Skin of body (tissue), 2 donors: ENCODE measurements around the gene CLASP2. TPM values are rescaled to one million over a fixed set of nuclear protein-coding genes. Genes with fewer than 3 reads are reported as not detected.
"Not testable (repeated sequence)": the region's sequence is repeated elsewhere in the genome, so short reads cannot be mapped to it uniquely, and the experiment has no call there.

Experiments used
- DNase-seq: peaks from one replicate; lab custom pipeline; 2025; lab: John Stamatoyannopoulos, UW
- total RNA-seq: library from RNA; depleted of rRNA; stranded (reverse); fragments of >200 nt; gene quantifications from one replicate; pipeline ENCODE4 v1.2.3, GENCODE V29; 2014

Gene CLASP2
- total RNA-seq, 1 donor from 2014 or later, result 90.6 TPM

- DNase-seq, result no peak
Observed at GRCh38 chr3:33687406-33688010, 30.5 kb downstream of the CLASP2 start.

GRCh38 chr3:33682770-33683169 is 35.3 kb downstream of the CLASP2 start:
- no peak for DNase-seq

- DNase-seq, result no peak
Observed at GRCh38 chr3:33681667-33682066, 36.4 kb downstream of the CLASP2 start.

GRCh38 chr3:33678073-33678472 is 40.0 kb downstream of the CLASP2 start:
- DNase-seq, result no peak

- DNase-seq, result not testable (repeated sequence)
Observed at GRCh38 chr3:33673436-33673835, 44.6 kb downstream of the CLASP2 start.

GRCh38 chr3:33668618-33669017 is 49.4 kb downstream of the CLASP2 start:
- DNase-seq, result no peak

- DNase-seq, result no peak
Observed at GRCh38 chr3:33665294-33665693, 52.8 kb downstream of the CLASP2 start.

GRCh38 chr3:33664195-33664594 is 53.9 kb downstream of the CLASP2 start:
- DNase-seq, result no peak

GRCh38 chr3:33663042-33663441 is 55.0 kb downstream of the CLASP2 start:
- DNase-seq, result no peak

GRCh38 chr3:33659856-33660434 is 58.1 kb downstream of the CLASP2 start:
- DNase-seq, result no peak

GRCh38 chr3:33658991-33659848 is 58.8 kb downstream of the CLASP2 start:
- DNase-seq, result peak; percentile 90

- DNase-seq, result peak; percentile 42
Observed at GRCh38 chr3:33658621-33658990, 59.4 kb downstream of the CLASP2 start.

- DNase-seq, result no peak
Observed at GRCh38 chr3:33658039-33658438, 60.0 kb downstream of the CLASP2 start.

GRCh38 chr3:33652736-33653135 is 65.3 kb downstream of the CLASP2 start:
- DNase-seq, result no peak

GRCh38 chr3:33651101-33651500 is 67.0 kb downstream of the CLASP2 start:
- not testable (repeated sequence) for DNase-seq

- DNase-seq, result no peak
Observed at GRCh38 chr3:33650495-33650894, 67.6 kb downstream of the CLASP2 start.

- DNase-seq, result no peak
Observed at GRCh38 chr3:33648793-33649192, 69.3 kb downstream of the CLASP2 start.

- no peak for DNase-seq
Observed at GRCh38 chr3:33646406-33646805, 71.6 kb downstream of the CLASP2 start.

- no peak for DNase-seq
Observed at GRCh38 chr3:33645060-33645647, 72.9 kb downstream of the CLASP2 start.

GRCh38 chr3:33644582-33644981 is 73.5 kb downstream of the CLASP2 start:
- no peak for DNase-seq

GRCh38 chr3:33642806-33643205 is 75.2 kb downstream of the CLASP2 start:
- DNase-seq, result no peak

- no peak for DNase-seq
Observed at GRCh38 chr3:33639889-33640288, 78.2 kb downstream of the CLASP2 start.
